A549 treated with CpdA at 1 μM for 4 hours (cell line): ENCODE results near the gene SEC16B. TPM values are rescaled to one million over a fixed set of nuclear protein-coding genes. Genes with fewer than 3 reads are reported as not detected.

Source experiments
- total RNA-seq: library from RNA; stranded (reverse); fragments of 200-300 nt; extraction: Qiagen RNA extraction; gene quantifications from 5 replicates; pipeline ENCODE4 v1.2.3, GENCODE V29; 2022; ENCODE audit warnings: low read depth

Gene SEC16B
- 0.72 to 1.3 TPM (median 0.98 TPM) in 5 replicates for total RNA-seq

GRCh38 chr1:177969825-177970371 is at the start of gene SEC16B:
Gene SEC16B (minus strand): TSS chr1:177970058. CDS start chr1:177967981, 2,077 bp downstream.

Other genes with a start within 250 kb of the SEC16B start
- 16.2 to 24.4 TPM (median 19.1 TPM) in 5 replicates for gene RASAL2, start 124.0 kb upstream of the SEC16B start, total RNA-seq